Prostate gland (tissue), 2 donors: ENCODE results near the gene SLC16A11.

ENCODE experiments used
- CTCF ChIP-seq, 4 experiments: fragments of 200-600 bp in 2 of 4; fragments of 450-650 bp in 2 of 4; sonication (generic) in 2 of 4; IDR thresholded peaks; 1 replicate in 3 of 4; 2 replicates in 1 of 4; pipeline ENCODE4 v1.5.1; 2016 to 2019; ENCODE audit warnings: antibody characterized with exemption in 4 of 4, mild to moderate bottlenecking in 2 of 4, moderate library complexity in 2 of 4
- POLR2AphosphoS5 ChIP-seq: sonication (generic); formaldehyde crosslinking; IDR thresholded peaks from one replicate; pipeline ENCODE4 v1.6.1; 2017; ENCODE audit warnings: antibody characterized with exemption

DNA sequence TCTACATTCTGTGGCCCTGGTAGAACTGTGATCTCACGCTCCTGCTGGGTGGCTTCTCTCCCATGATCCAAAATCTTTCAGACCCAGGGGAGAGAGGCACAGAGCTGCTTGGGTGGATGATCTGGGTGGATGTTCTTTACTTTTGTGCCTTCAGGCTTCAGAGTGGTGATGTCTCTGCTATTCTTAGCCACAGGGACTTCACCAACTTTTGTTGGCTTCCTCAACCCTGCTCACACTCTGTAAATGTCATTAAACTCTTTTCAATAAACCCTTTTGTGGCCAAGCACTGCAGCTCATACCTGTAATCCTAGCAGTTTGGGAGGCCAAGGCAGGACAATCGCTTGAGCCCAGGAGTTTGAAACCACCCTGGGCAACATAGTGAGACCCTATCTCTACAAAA is 28.5 kb upstream of the SLC16A11 start:
- no peak for TF ChIP-seq CTCF (IDR thresholded peaks at IDR 0.05)
- no peak for TF ChIP-seq POLR2AphosphoS5
